Ascending aorta (tissue), 2 donors: Measurements from ENCODE around the gene PLPP1. TPM values are rescaled to one million over a fixed set of nuclear protein-coding genes. Genes with fewer than 3 reads are reported as not detected.

ENCODE experiments used
- DNase-seq, 2 donors: peaks; one replicate each; pipeline ENCODE4 v3.0.0-alpha.2; 2019; ENCODE audit warnings: low spot score in 2 of 2
- H3K27ac ChIP-seq, 2 donors: fragments of 200-600 bp; sonication (generic); one replicate each; pipeline ENCODE4 v1.5.1; 2016 to 2017; ENCODE audit warnings: mild to moderate bottlenecking in 1 of 2
- H3K27me3 ChIP-seq: fragments of 200-600 bp; sonication (generic); one replicate; pipeline ENCODE4 v1.5.1; 2017
- H3K36me3 ChIP-seq, 2 donors: fragments of 200-600 bp; sonication (generic); one replicate each; pipeline ENCODE4 v1.5.1; 2016
- H3K4me1 ChIP-seq, 2 donors: fragments of 200-600 bp; sonication (generic); one replicate each; pipeline ENCODE4 v1.5.1; 2016 to 2017; ENCODE audit warnings: mild to moderate bottlenecking in 1 of 2
- H3K4me3 ChIP-seq, 2 donors: fragments of 200-600 bp; sonication (generic); one replicate each; pipeline ENCODE4 v1.5.1; 2016 to 2017; ENCODE audit warnings: mild to moderate bottlenecking in 1 of 2
- H3K9me3 ChIP-seq, 2 donors: fragments of 200-600 bp; sonication (generic); one replicate each; pipeline ENCODE4 v1.5.1; 2016
- intact Hi-C: fragments of 100-400 bp; cut with DNase I; formaldehyde crosslinking; loops from one replicate; pipeline ENCODE4 v1.15.1; 2023
- total RNA-seq: library from RNA; depleted of rRNA; stranded (reverse); fragments of >200 nt; gene quantifications from one replicate; pipeline ENCODE4 v1.1.0, GENCODE V29; 2016
- TF ChIP-seq, protein P1 (sequence below), 3 experiments: fragments of 200-600 bp in 2 of 3; fragments of 450-650 bp in 1 of 3; sonication (generic) in 2 of 3; IDR thresholded peaks; one replicate each; pipeline ENCODE4 v1.5.1; 2016 to 2019; ENCODE audit warnings: antibody characterized with exemption in 3 of 3, mild to moderate bottlenecking in 1 of 3, moderate library complexity in 1 of 3

The PLPP1 gene
- total RNA-seq, 1 donor from 2014 or later = 1,314 TPM

- intact Hi-C loops = loop anchor here (1.0 kb wide), 1 partner anchor 284 kb away; no protein-coding TSS in a partner anchor
- Histone ChIP-seq H3K4me1 (no peaks in the 10 kb centered on the region), H3K36me3 (peaks cover 8 to 28% of the 10 kb centered on the region in 2 donors), H3K4me3 (no peak overlapping the region), H3K9me3 (no peaks in the 10 kb centered on the region), H3K27me3 (no peaks in the 10 kb centered on the region), H3K27ac (no peak overlapping the region)
- TF ChIP-seq, protein P1, sequence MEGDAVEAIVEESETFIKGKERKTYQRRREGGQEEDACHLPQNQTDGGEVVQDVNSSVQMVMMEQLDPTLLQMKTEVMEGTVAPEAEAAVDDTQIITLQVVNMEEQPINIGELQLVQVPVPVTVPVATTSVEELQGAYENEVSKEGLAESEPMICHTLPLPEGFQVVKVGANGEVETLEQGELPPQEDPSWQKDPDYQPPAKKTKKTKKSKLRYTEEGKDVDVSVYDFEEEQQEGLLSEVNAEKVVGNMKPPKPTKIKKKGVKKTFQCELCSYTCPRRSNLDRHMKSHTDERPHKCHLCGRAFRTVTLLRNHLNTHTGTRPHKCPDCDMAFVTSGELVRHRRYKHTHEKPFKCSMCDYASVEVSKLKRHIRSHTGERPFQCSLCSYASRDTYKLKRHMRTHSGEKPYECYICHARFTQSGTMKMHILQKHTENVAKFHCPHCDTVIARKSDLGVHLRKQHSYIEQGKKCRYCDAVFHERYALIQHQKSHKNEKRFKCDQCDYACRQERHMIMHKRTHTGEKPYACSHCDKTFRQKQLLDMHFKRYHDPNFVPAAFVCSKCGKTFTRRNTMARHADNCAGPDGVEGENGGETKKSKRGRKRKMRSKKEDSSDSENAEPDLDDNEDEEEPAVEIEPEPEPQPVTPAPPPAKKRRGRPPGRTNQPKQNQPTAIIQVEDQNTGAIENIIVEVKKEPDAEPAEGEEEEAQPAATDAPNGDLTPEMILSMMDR (IDR thresholded peaks at IDR 0.05) = peak; percentile 42 to 62 (median 50)
- DNase-seq = no peak
Measured at GRCh38 chr5:55407059-55407684, 127.6 kb downstream of the PLPP1 start.

- DNase-seq = no peak
- no peak overlapping the region for H3K4me3 ChIP-seq
- H3K27ac ChIP-seq = no peak overlapping the region
- peaks cover 12 to 33% of the 10 kb centered on the region in 2 donors for H3K36me3 ChIP-seq
- no peaks in the 10 kb centered on the region for H3K27me3 ChIP-seq
- H3K4me1 ChIP-seq = no peaks in the 10 kb centered on the region
- intact Hi-C loops = no loop called here
- no peaks in the 10 kb centered on the region for H3K9me3 ChIP-seq
- TF ChIP-seq, protein P1 (IDR thresholded peaks at IDR 0.05) = no peak
Measured at GRCh38 chr5:55406292-55406691, 128.5 kb downstream of the PLPP1 start.

DNA sequence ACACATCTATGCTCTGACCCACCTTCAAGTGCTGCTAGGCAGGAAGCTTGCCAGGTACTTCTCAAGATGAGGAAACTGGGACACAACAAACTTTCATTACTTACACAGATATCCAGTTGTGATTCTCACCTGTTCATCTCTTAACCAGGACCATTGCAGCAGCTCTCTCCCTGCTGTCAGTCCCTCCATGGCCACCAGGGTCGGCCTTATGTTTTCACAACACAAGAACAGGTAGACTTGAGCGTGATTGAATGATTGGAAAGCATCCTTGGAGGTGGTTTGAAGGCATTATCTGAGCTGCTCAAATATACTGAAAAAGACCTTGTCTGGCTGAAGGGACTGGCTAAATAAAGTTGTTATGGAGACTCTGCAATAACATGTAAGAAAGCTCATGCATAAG, 132.6 kb downstream of the PLPP1 start:
- DNase-seq = no peak
- no peak overlapping the region for H3K27ac ChIP-seq
- peaks cover 23 to 43% of the 10 kb centered on the region in 2 donors for H3K36me3 ChIP-seq
- H3K9me3 ChIP-seq = no peaks in the 10 kb centered on the region
- TF ChIP-seq, protein P1 (IDR thresholded peaks at IDR 0.05) = no peak
- no peak overlapping the region for H3K4me3 ChIP-seq
- intact Hi-C loops = no loop called here
- H3K4me1 ChIP-seq = no peaks in the 10 kb centered on the region
- H3K27me3 ChIP-seq = no peaks in the 10 kb centered on the region

DNA sequence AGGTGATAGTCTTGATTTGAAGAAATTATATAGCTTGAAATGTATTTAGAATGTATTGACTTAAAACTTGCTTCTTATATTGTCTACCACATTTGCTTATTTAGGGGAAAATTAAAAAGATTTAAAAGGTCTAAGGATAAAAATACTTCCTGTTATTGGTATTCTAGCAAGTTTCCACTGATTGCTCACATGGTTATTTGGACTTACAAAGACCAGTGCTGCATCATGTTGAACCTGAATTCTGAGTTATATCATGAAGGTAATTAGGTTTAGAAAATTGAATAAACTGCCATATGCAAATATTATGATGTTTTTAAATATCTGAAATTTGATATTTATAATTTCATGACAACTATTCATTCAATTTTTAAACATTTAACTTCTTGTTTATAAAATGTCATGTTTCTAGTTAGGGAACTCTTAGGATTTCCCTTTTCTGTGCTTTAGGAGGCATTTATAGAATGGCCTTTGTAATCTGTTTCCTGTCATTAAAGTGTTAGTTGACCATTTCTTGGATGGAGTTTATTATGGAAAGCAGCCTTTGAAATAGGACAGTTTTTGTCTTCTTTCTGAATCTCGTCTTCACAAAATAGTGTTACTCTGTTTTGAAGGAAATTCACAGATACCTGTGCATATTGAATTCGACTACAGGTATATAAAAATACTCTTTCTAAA, 141.1 kb downstream of the PLPP1 start:
- no peak overlapping the region for H3K27ac ChIP-seq
- no peaks in the 10 kb centered on the region for H3K4me1 ChIP-seq
- no peaks in the 10 kb centered on the region for H3K27me3 ChIP-seq
- H3K4me3 ChIP-seq = no peak overlapping the region
- no peak for DNase-seq
- peaks cover 13 to 16% of the 10 kb centered on the region in 2 donors for H3K36me3 ChIP-seq
- intact Hi-C loops = no loop called here
- TF ChIP-seq, protein P1 (IDR thresholded peaks at IDR 0.05) = no peak
- peaks cover 0 to 4% of the 10 kb centered on the region in 2 donors for H3K9me3 ChIP-seq

GRCh38 chr5:55392669-55393068, 142.1 kb downstream of the PLPP1 start:
- H3K36me3 ChIP-seq = peaks cover 13 to 24% of the 10 kb centered on the region in 2 donors
- no peak for DNase-seq
- H3K9me3 ChIP-seq = peaks cover 0 to 4% of the 10 kb centered on the region in 2 donors
- H3K27ac ChIP-seq = no peak overlapping the region
- no peaks in the 10 kb centered on the region for H3K4me1 ChIP-seq
- TF ChIP-seq, protein P1 (IDR thresholded peaks at IDR 0.05) = no peak
- H3K27me3 ChIP-seq = no peaks in the 10 kb centered on the region
- no peak overlapping the region for H3K4me3 ChIP-seq
- intact Hi-C loops = no loop called here
